HepG2 (cell line): Measurements from ENCODE around the gene DDX4. TPM values are rescaled to one million over a fixed set of nuclear protein-coding genes. Genes with fewer than 3 reads are reported as not detected.

Experiments used
- ATAC-seq: fragments of 200-7000 bp; cut with Tn5 transposase; 3 replicates; pipeline ENCODE4 v1.9.1; 2020; ENCODE audit warnings: mild to moderate bottlenecking, moderate library complexity
- BruUV-seq: library from RNA; stranded (reverse); fragments of 400-500 nt; replicated peaks from 2 replicates; lab custom pipeline; 2021; lab: Mats Ljungman, UMichigan
- CTCF ChIA-PET: fragments of 300-600 bp; formaldehyde crosslinking; extraction: SDS; loops from one replicate; lab custom pipeline; 2021; ENCODE audit warnings: low total read pairs, inconsistent platforms, low intra/inter-chr PET ratio; lab: Yijun Ruan, JAX
- POLR2A ChIA-PET: fragments of 350-600 bp; sonication (Branson Sonifier 250); formaldehyde crosslinking; loops from one replicate; lab custom pipeline; 2020; ENCODE audit warnings: antibody characterized with exemption, inconsistent platforms; lab: Yijun Ruan, JAX
- DNase-seq: peaks from one replicate; pipeline ENCODE4 v3.0.0-alpha.2; 2015; ENCODE audit warnings: low spot score
- FAIRE-seq: peaks from 3 replicates; lab custom pipeline; 2011; peaks lifted over from hg19 to GRCh38; lab: Jason Lieb, UNC
- H2AFZ ChIP-seq: one replicate; pipeline ENCODE4 v1.6.1; 2011; ENCODE audit warnings: low read length, inconsistent platforms
- H3K27ac ChIP-seq: fragments of 300-600 bp; 3 replicates; pipeline ENCODE4 v1.8.0; 2011; ENCODE audit warnings: mixed run types, mild to moderate bottlenecking, mixed read lengths, low read length, inconsistent platforms; ENCODE audit not compliant: insufficient read depth; ENCODE audit errors: extremely low read length
- H3K27me3 ChIP-seq, 2 experiments: fragments of 200-600 bp in 1 of 2; 2 replicates in 1 of 2; 3 replicates in 1 of 2; pipeline versions ENCODE4 v1.6.0 to v1.8.0; 2011; ENCODE audit warnings: low read length in 2 of 2, mild to moderate bottlenecking in 2 of 2, moderate library complexity in 2 of 2, inconsistent platforms in 1 of 2; ENCODE audit not compliant: insufficient read depth in 2 of 2, control insufficient read depth in 1 of 2
- H3K36me3 ChIP-seq, 2 experiments: fragments of 200-600 bp in 1 of 2; replicated peaks in 1 of 2; 2 replicates in 1 of 2; 3 replicates in 1 of 2; pipeline versions ENCODE4 v1.5.1 to v1.8.0; 2011; ENCODE audit warnings: low read length in 2 of 2, inconsistent platforms in 1 of 2; ENCODE audit not compliant: insufficient read depth in 2 of 2, control insufficient read depth in 1 of 2
- H3K4me1 ChIP-seq: 2 replicates; pipeline ENCODE4 v1.5.1; 2012; ENCODE audit warnings: low read length, inconsistent platforms; ENCODE audit not compliant: insufficient read depth
- H3K4me2 ChIP-seq: 2 replicates; pipeline ENCODE4 v1.6.0; 2011; ENCODE audit warnings: low read depth, low read length, inconsistent platforms
- H3K4me3 ChIP-seq, 3 experiments: fragments of 200-600 bp in 1 of 3; sonication (generic), shearing (Covaris generic) in 1 of 3; replicated peaks in 1 of 3; 2 replicates each; pipeline ENCODE4 v1.5.1; 2011 to 2016; ENCODE audit warnings: low read length in 3 of 3, inconsistent platforms in 2 of 3, low read depth in 2 of 3, mild to moderate bottlenecking in 2 of 3, control low read depth in 1 of 3, mixed read lengths in 1 of 3; ENCODE audit not compliant: insufficient read depth in 1 of 3
- H3K79me2 ChIP-seq: one replicate; pipeline ENCODE4 v1.6.1; 2011; ENCODE audit warnings: low read length, inconsistent platforms; ENCODE audit not compliant: insufficient read depth
- H3K9ac ChIP-seq: 2 replicates; pipeline ENCODE4 v1.6.0; 2011; ENCODE audit warnings: mild to moderate bottlenecking, low read depth, low read length, inconsistent platforms; ENCODE audit not compliant: insufficient read depth
- H3K9me3 ChIP-seq: 2 replicates; pipeline ENCODE4 v1.5.1; 2012; ENCODE audit warnings: mild to moderate bottlenecking, low read length
- H4K20me1 ChIP-seq: 2 replicates; pipeline ENCODE4 v1.6.0; 2011; ENCODE audit warnings: inconsistent platforms, mild to moderate bottlenecking, low read length, moderate library complexity; ENCODE audit not compliant: insufficient read depth
- ARID3A ChIP-seq: IDR thresholded peaks from 2 replicates; pipeline ENCODE4 v1.6.1; 2012; ENCODE audit warnings: low read depth, low read length, improper control_type of control experiment
- ARID5B ChIP-seq: IDR thresholded peaks from 2 replicates; pipeline ENCODE4 v1.4.0; 2020; ENCODE audit warnings: mild to moderate bottlenecking, missing genetic modification reagents
- BCL6 ChIP-seq: IDR thresholded peaks from 2 replicates; pipeline ENCODE4 v1.6.1; 2016; ENCODE audit warnings: missing genetic modification reagents, missing compliant biosample characterization
- CC2D1A ChIP-seq: sonication (generic); formaldehyde crosslinking; IDR thresholded peaks from 2 replicates; pipeline ENCODE4 v1.8.1; 2023; ENCODE audit warnings: mild to moderate bottlenecking, missing genetic modification reagents
- FOXA3 ChIP-seq: IDR thresholded peaks from 2 replicates; pipeline ENCODE4 v1.6.1; 2016; ENCODE audit warnings: missing genetic modification reagents, missing compliant biosample characterization
- HNF1A ChIP-seq, 2 experiments: sonication (generic) in 1 of 2; formaldehyde crosslinking in 1 of 2; IDR thresholded peaks; 2 replicates each; pipeline versions ENCODE4 v1.4.0 to v1.6.1; 2016 to 2020; ENCODE audit warnings: borderline replicate concordance in 1 of 2, low read depth in 1 of 2, mild to moderate bottlenecking in 1 of 2, missing genetic modification reagents in 1 of 2
- HNF1B ChIP-seq: sonication (generic); formaldehyde crosslinking; IDR thresholded peaks from 2 replicates; pipeline ENCODE4 v1.5.1; 2020; ENCODE audit warnings: mild to moderate bottlenecking, moderate library complexity, missing genetic modification reagents
- NFIC ChIP-seq: IDR thresholded peaks from 2 replicates; pipeline ENCODE4 v1.6.1; 2012; ENCODE audit warnings: mild to moderate bottlenecking, low read length, inconsistent platforms
- SALL2 ChIP-seq: sonication (generic); formaldehyde crosslinking; IDR thresholded peaks from 2 replicates; pipeline ENCODE4 v1.8.1; 2023; ENCODE audit warnings: mild to moderate bottlenecking, missing genetic modification reagents, inconsistent platforms
- YEATS4 ChIP-seq: sonication (generic); formaldehyde crosslinking; IDR thresholded peaks from 2 replicates; pipeline ENCODE4 v1.4.0; 2020; ENCODE audit warnings: missing genetic modification reagents, borderline replicate concordance
- ZNF510 ChIP-seq: sonication (generic); formaldehyde crosslinking; IDR thresholded peaks from 2 replicates; pipeline ENCODE4 v1.4.0; 2020; ENCODE audit warnings: low read depth, mild to moderate bottlenecking, missing genetic modification reagents
- WGBS: methylation state at CpG from one replicate; pipeline ENCODE4 v1.1.6; 2017; ENCODE audit warnings: low lambda C conversion rate; 5-methylcytosine and 5-hydroxymethylcytosine counted together
- in situ Hi-C: cut with HindIII; loops from 2 replicates; pipeline ENCODE4 v1.10.0; 2017; ENCODE audit warnings: low pct_unique_long_range_greater_than_20kb; ENCODE audit not compliant: extremely low pct_ligation_motif_present
- intact Hi-C: fragments of 100-400 bp; cut with micrococcal nuclease; formaldehyde crosslinking; loops from one replicate; pipeline ENCODE4 v1.10.0; 2022; ENCODE audit not compliant: unreplicated experiment
- polyA plus RNA-seq, 8 experiments: library from polyadenylated mRNA; depleted of rRNA in 3 of 8; stranded (reverse) in 7 of 8; unstranded in 1 of 8; fragments of >200 nt; fragmentation: Illumina TruSeq in 4 of 8; extraction: Trizol in 4 of 8; gene quantifications; 2 replicates each; pipeline versions ENCODE4 v1.2.1 to v1.2.3, GENCODE V29; 2011 to 2016; ENCODE audit warnings: low read depth in 4 of 8, missing spikeins in 1 of 8, mixed read lengths in 1 of 8; ENCODE audit not compliant: insufficient read depth in 1 of 8
- total RNA-seq, 5 experiments: library from RNA; depleted of rRNA; stranded (reverse); fragments of >200 nt; fragmentation: Illumina TruSeq; extraction: Trizol; gene quantifications; 2 replicates each; pipeline ENCODE4 v1.2.3, GENCODE V29; 2016; ENCODE audit warnings: low read depth in 1 of 5

The DDX4 gene
- total and polyA plus RNA-seq, 2 of the 13 experiments (the other 11 are each of a cell fraction or from before 2014, with no cell fraction given): 0.05 TPM; not detected in 1

- no TSS peak for BruUV-seq
- ATAC-seq (no peak), DNase-seq (peak; percentile 66), FAIRE-seq (no peak)
- no peaks in the 10 kb centered on the region for H4K20me1 ChIP-seq
- in situ Hi-C loops: loop anchor here (5.0 to 10.0 kb wide), 3 partner anchors 285 to 520 kb away; partner anchors contain the start of gene CDC20B
- ChIA-PET POLR2A (interaction anchor here (0.7 to 1.1 kb wide), 2 partner anchors 325 to 385 kb away, joined by 3 read pairs; partner anchors contain the start of gene MTREX), CTCF (interaction anchor here (1.2 to 2.3 kb wide), 4 partner anchors 286 to 466 kb away, joined by 3 to 10 read pairs (median 5); partner anchors contain the start of gene MCIDAS)
- H3K4me2 ChIP-seq: no peak overlapping the region
- no peaks in the 10 kb centered on the region for H3K79me2 ChIP-seq
- no peaks in the 10 kb centered on the region for H3K9me3 ChIP-seq
- no peak overlapping the region for H3K9ac ChIP-seq
- no peak overlapping the region for H2AFZ ChIP-seq
- no peak overlapping the region for H3K27ac ChIP-seq
- intact Hi-C loops: loop anchor here (1.0 to 5.0 kb wide), 6 partner anchors 145 to 519 kb away; partner anchors contain the start of genes CDC20B and MCIDAS
- H3K4me3 ChIP-seq: no peak overlapping the region
- WGBS: 3% methylated on average over 1 of the region's 1 CpG
- H3K36me3 ChIP-seq: no peaks in the 10 kb centered on the region
- H3K4me1 ChIP-seq: peaks cover 32% of the 10 kb centered on the region
- no peaks in the 10 kb centered on the region; a peak in 1 of 5 replicates for H3K27me3 ChIP-seq
- TF ChIP-seq YEATS4 (CRISPR knock-in tag): no peak
- no peak for TF ChIP-seq ZNF510 (CRISPR knock-in tag)
- peak; percentile 45; the same call in 1 of the 2 replicates for TF ChIP-seq BCL6
- TF ChIP-seq NFIC: peak; percentile 67; the same call in 1 of the 2 replicates
- TF ChIP-seq FOXA3 (CRISPR knock-in tag): 0 out of 2 replicates have a peak, but pooled peaks have one; percentile 8
- TF ChIP-seq ARID3A: peak; percentile 31; the same call in 1 of the 2 replicates
- peak; percentile 39; the same call in 1 of the 2 replicates for TF ChIP-seq ARID5B
- TF ChIP-seq CC2D1A (CRISPR knock-in tag): no peak
- TF ChIP-seq HNF1B (CRISPR knock-in tag): no peak
- TF ChIP-seq SALL2: no peak
- peak; percentile 54; the same call in 1 of the 2 replicates for TF ChIP-seq HNF1A (IDR thresholded peaks at IDR 0.05; ENCODE audit: low read depth)
- no peak for TF ChIP-seq HNF1A (CRISPR knock-in tag; IDR thresholded peaks at IDR 0.05; ENCODE audit: borderline replicate concordance)
Measured at GRCh38 chr5:55692509-55692908, 45.4 kb upstream of the DDX4 start.
